Type B pancreatic cell (in vitro differentiated cells): ENCODE results near the gene HDAC10. TPM values are rescaled to one million over a fixed set of nuclear protein-coding genes. Genes with fewer than 3 reads are reported as not detected.

ENCODE experiments used
- DNase-seq: peaks from one replicate; pipeline ENCODE4 v3.0.0; 2021; ENCODE audit warnings: mixed read lengths; ENCODE audit not compliant: unreplicated experiment; ENCODE audit errors: extremely low spot score
- H3K27ac Mint-ChIP-seq: 2 replicates; pipeline ENCODE4 v1.8.0; 2021; ENCODE audit warnings: mild to moderate bottlenecking, mixed read lengths
- H3K27me3 Mint-ChIP-seq: 2 replicates; pipeline ENCODE4 v1.8.0; 2021; ENCODE audit warnings: mixed read lengths
- H3K36me3 Mint-ChIP-seq: 2 replicates; pipeline ENCODE4 v1.8.0; 2021; ENCODE audit warnings: mixed read lengths
- H3K4me1 Mint-ChIP-seq: one replicate; pipeline ENCODE4 v1.8.0; 2021; ENCODE audit warnings: mixed read lengths; ENCODE audit not compliant: unreplicated experiment
- H3K4me3 Mint-ChIP-seq: 2 replicates; pipeline ENCODE4 v1.8.0; 2021; ENCODE audit warnings: mild to moderate bottlenecking, mixed read lengths
- H3K9me3 Mint-ChIP-seq: 2 replicates; pipeline ENCODE4 v1.8.0; 2021; ENCODE audit warnings: mixed read lengths
- CTCF ChIP-seq: fragments of 200-600 bp; sonication (generic); conservative IDR thresholded peaks from 2 replicates; pipeline ENCODE4 v1.5.0; 2021; ENCODE audit warnings: antibody characterized with exemption, mild to moderate bottlenecking
- total RNA-seq: library from RNA; stranded (reverse); gene quantifications from 2 replicates; pipeline ENCODE4 v1.2.1, GENCODE V29; 2021; ENCODE audit warnings: low replicate concordance

Gene HDAC10
- total RNA-seq, 1 donor from 2014 or later, result 37.1 TPM

- no peak for TF ChIP-seq CTCF
- no peaks in the 10 kb centered on the region for H3K36me3 Mint-ChIP-seq
- H3K9me3 Mint-ChIP-seq, result no peaks in the 10 kb centered on the region
These were observed 2.6 kb downstream of the HDAC10 start for GRCh38 chr22:50248196-50249081.

GRCh38 chr22:50247748-50248147 is 3.3 kb downstream of the HDAC10 start:
- DNase-seq, result no peak
- peak overlapping the region; percentile 62 for H3K27ac Mint-ChIP-seq
- peak overlapping the region; percentile 71 for H3K4me3 Mint-ChIP-seq
- no peaks in the 10 kb centered on the region for H3K27me3 Mint-ChIP-seq
- no peak for TF ChIP-seq CTCF
- H3K4me1 Mint-ChIP-seq, result peaks cover 4% of the 10 kb centered on the region
- no peaks in the 10 kb centered on the region for H3K9me3 Mint-ChIP-seq
- no peaks in the 10 kb centered on the region for H3K36me3 Mint-ChIP-seq

More at GRCh38 chr22:50248196-50249081, 2.6 kb downstream of the HDAC10 start:
- no peak for DNase-seq
- H3K27me3 Mint-ChIP-seq, result no peaks in the 10 kb centered on the region
- H3K27ac Mint-ChIP-seq, result no peak overlapping the region
- H3K4me1 Mint-ChIP-seq, result peaks cover 4% of the 10 kb centered on the region
- peak overlapping the region; percentile 71 for H3K4me3 Mint-ChIP-seq

GRCh38 chr22:50246242-50247175 is 4.6 kb downstream of the HDAC10 start:
- Mint-ChIP-seq H3K27ac (peak overlapping the region; percentile 62), H3K4me1 (peaks cover 11% of the 10 kb centered on the region), H3K27me3 (no peaks in the 10 kb centered on the region), H3K36me3 (no peaks in the 10 kb centered on the region), H3K9me3 (no peaks in the 10 kb centered on the region), H3K4me3 (peak overlapping the region; percentile 97)
- peak; percentile 42 for TF ChIP-seq CTCF
- no peak for DNase-seq

- no peak for DNase-seq
- TF ChIP-seq CTCF, result no peak
- H3K36me3 Mint-ChIP-seq, result peaks cover 4% of the 10 kb centered on the region
- peak overlapping the region; percentile 98 for H3K27ac Mint-ChIP-seq
- H3K9me3 Mint-ChIP-seq, result no peaks in the 10 kb centered on the region
- peaks cover 18% of the 10 kb centered on the region for H3K4me1 Mint-ChIP-seq
- H3K4me3 Mint-ChIP-seq, result peak overlapping the region; percentile 97
- no peaks in the 10 kb centered on the region for H3K27me3 Mint-ChIP-seq
These were observed 5.6 kb downstream of the HDAC10 start for GRCh38 chr22:50245214-50246072.
